Raji (cell line): ENCODE data around the gene ARHGEF19.

Experiments used
- POLR2A ChIP-seq: IDR thresholded peaks from 2 replicates; pipeline ENCODE4 v1.6.1; 2011; ENCODE audit warnings: low read depth, low read length, control low read depth; ENCODE audit not compliant: insufficient read depth

The ARHGEF19 gene

GRCh38 chr1:16171314-16172151 lies 40.9 kb downstream of the ARHGEF19 start:
- TF ChIP-seq POLR2A, result no peak

GRCh38 chr1:16170283-16170673 lies 42.2 kb downstream of the ARHGEF19 start:
- no peak for TF ChIP-seq POLR2A

GRCh38 chr1:16168622-16169360 lies 43.7 kb downstream of the ARHGEF19 start:
- no peak for TF ChIP-seq POLR2A

GRCh38 chr1:16167331-16168143 lies 44.9 kb downstream of the ARHGEF19 start:
- TF ChIP-seq POLR2A, result no peak

- no peak for TF ChIP-seq POLR2A
Observed at GRCh38 chr1:16166117-16166516, 46.3 kb downstream of the ARHGEF19 start.

- TF ChIP-seq POLR2A, result no peak
Observed at GRCh38 chr1:16165548-16165947, 46.9 kb downstream of the ARHGEF19 start.

- no peak for TF ChIP-seq POLR2A
Observed at GRCh38 chr1:16165073-16165364, 47.4 kb downstream of the ARHGEF19 start.

- no peak for TF ChIP-seq POLR2A
Observed at GRCh38 chr1:16164213-16165072, 48.0 kb downstream of the ARHGEF19 start.

GRCh38 chr1:16162163-16162822 lies 50.2 kb downstream of the ARHGEF19 start:
- TF ChIP-seq POLR2A, result no peak

- no peak for TF ChIP-seq POLR2A
Observed at GRCh38 chr1:16161717-16162116, 50.7 kb downstream of the ARHGEF19 start.

GRCh38 chr1:16158993-16159831 lies 53.2 kb downstream of the ARHGEF19 start:
- TF ChIP-seq POLR2A, result no peak

- TF ChIP-seq POLR2A, result no peak
Observed at GRCh38 chr1:16158025-16158424, 54.4 kb downstream of the ARHGEF19 start.

GRCh38 chr1:16156848-16157495 lies 55.5 kb downstream of the ARHGEF19 start:
- TF ChIP-seq POLR2A, result no peak
